GM12873 (cell line): ENCODE data around the gene IGF1R.

ENCODE experiments used
- TF ChIP-seq, protein P1 (sequence below): IDR thresholded peaks from 2 replicates; pipeline ENCODE4 v1.5.1; 2012; ENCODE audit warnings: low read depth, mild to moderate bottlenecking, moderate library complexity, low read length, control low read depth; ENCODE audit not compliant: insufficient read depth; ENCODE audit errors: missing control alignments

Gene IGF1R

DNA sequence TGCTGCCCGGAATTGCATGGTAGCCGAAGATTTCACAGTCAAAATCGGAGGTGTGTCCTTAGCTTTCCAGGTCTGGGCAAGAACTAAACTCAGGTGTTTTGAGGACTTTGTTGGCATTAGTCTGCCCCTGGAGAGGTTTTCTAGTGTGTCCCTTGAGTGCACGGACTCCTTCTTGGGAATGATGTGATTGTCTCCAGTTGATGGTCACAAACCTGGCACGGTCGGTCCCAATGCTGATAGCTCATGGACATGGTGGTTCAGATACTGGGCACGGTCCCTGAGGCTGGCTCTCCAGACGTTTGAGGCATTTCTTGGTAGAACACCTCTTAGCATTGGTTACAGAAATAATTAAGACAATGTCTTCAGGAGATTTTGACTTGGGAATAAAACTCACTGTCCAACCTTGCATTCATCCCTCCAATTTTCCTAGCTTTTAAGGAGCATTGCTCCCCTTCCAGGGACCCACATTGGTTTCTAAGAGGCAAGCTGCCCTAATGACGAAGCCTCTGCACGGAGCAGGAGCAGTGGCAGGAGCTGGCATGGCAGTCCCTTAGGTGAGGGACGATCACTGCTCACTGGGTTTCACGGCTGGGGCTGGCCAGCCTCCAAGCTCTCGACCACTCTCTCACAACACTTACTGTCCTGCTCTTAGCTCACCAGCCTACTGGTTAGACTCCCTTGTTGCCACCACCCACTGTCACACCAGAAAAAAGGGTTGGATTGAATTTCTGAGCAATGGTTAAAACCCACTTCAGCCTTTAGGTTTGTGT is 291.2 kb downstream of the IGF1R start:
- TF ChIP-seq, protein P1, sequence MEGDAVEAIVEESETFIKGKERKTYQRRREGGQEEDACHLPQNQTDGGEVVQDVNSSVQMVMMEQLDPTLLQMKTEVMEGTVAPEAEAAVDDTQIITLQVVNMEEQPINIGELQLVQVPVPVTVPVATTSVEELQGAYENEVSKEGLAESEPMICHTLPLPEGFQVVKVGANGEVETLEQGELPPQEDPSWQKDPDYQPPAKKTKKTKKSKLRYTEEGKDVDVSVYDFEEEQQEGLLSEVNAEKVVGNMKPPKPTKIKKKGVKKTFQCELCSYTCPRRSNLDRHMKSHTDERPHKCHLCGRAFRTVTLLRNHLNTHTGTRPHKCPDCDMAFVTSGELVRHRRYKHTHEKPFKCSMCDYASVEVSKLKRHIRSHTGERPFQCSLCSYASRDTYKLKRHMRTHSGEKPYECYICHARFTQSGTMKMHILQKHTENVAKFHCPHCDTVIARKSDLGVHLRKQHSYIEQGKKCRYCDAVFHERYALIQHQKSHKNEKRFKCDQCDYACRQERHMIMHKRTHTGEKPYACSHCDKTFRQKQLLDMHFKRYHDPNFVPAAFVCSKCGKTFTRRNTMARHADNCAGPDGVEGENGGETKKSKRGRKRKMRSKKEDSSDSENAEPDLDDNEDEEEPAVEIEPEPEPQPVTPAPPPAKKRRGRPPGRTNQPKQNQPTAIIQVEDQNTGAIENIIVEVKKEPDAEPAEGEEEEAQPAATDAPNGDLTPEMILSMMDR = no peak

DNA sequence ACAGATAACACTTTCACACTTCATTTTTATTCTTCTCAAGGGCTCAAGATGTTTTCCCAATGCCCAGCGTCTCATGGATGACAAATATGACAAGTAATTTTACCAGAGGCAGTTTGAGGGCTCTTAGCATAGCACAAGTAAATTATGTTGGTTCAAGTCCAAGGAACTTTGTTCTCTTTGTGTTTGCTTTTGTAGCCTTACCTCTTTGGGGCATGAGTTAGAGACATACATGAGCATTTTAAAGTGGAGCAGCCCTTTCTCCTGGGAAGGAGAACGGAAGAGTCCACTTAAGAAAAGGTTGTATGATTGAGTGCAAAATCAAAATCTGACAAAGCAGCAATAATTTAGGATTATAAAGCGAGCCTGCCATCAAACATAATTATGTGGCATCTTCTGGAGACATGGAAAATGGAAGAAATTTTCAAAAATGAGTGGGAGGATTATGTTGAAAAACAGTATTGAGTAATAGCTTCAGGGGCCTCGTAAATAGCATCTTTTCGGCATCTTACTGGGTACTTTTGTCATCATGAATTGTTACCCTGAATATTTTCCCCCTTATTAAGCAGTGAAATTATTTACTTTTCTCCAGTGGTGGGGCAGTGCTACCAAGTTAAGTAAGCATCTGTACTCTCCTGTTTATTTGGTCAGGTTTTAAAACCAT is 293.4 kb downstream of the IGF1R start:
- TF ChIP-seq, protein P1 = no peak

DNA sequence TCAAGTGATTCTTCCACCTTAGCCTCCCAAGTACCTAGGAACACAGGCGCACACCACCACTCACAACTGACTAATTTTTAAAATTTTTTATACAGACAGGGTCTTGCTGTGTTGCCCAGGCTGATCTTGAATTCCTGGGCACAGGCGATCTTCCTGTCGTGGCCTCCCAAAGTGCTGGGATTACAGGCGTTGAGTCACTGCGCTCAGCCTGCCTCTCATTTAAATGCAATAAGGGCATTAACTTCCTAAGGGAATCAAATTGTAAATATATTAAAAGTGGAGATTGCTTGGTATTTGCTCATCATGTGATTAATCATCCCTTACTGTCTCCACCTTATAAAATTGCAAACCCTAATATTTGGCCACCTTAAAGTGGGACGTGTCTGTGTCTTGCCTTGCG is 294.1 kb downstream of the IGF1R start:
- TF ChIP-seq, protein P1 = no peak

DNA sequence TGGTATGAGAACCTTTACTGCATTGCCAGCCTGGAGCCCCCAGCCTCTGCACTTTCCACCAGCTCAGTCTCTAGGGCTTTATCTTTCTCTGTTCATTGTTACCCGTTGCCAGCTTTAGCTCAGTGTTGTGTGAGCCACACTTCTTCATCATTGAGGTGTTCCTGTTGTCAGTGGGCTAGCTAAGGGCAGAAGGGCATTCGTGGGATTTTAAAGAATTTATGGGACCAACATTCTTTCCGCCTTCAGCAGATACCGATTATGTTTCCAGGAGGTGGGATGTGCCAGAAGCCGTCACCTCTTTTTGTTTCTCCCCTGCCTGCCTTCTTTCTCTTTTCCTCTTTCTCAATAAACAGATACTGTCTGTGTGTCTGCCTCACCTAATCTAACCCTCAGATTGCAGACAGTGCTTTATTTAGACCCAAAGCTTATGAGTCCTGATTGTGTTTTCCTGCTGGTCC is 294.7 kb downstream of the IGF1R start:
- TF ChIP-seq, protein P1 = no peak

DNA sequence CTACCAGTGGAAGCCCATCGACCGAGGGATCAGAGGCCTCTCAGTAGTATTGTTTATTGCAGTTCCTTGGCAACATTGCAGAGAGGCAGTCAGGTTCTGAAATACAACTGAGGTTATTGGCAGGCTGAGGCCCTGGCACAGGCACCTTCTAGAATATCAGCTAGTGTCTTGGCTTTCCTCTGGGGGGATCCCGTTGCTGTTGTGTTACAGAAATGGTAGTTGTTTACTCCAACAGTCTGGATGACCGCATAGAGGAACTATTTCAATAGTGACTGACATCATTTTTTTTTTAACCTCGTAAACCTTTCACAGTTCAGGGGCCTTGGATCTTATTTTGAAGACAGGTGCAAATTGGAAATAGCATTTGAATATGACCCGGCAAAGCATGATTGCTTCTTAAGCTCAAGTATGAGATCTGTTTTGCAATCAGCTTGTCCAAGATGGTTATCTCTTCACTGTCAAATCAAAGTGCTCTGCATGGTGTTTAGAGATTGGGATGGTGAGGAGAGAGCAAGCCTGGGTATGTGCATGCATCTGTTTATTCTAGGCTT is 295.3 kb downstream of the IGF1R start:
- TF ChIP-seq, protein P1 = no peak

DNA sequence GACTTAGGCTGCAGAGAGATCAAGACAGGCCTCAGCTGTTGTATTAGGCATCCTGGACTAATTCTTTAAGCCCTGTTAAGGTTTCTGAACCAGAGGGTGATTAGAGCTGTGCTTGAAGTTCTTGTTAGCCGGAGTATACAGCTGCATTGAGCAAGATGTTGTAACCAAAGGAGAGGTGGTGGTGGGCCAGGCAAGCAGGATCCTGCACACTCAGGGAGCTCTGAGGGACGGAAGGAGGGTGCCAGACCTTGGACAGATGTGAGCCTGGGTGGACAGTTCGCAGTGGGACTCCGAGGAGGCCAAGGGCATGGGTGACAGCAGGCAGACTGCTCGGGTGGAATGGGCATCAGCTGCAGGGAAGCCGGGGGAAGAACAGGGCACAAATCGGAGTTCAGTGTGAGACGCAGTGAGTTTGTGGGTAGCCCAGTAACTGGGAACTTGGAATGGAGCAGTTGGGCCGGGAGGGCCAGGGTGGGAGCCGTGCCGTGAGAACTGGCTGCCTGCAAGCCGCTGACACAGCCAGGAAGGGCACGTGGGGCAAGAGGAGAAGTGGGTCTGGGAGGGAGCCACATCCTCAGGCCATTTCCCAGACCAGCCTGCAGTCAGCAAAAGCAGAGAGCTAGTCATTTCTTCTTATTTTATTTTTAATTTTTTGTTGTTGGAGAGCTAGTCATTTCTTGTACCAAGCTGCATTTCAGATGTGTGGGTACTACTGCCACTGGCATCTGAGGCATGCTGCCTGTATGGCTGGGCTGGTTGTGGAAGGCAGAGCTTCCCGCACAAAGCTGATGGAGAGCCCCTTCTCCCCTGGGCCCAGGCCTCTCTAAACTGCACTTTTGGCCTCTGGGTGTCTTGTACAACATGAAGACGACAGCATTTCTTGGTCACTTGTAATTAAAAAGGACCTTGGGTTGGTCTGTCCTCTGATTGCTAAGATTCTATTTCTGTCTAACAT is 298.2 kb downstream of the IGF1R start:
- TF ChIP-seq, protein P1 = no peak
